ENCODE results near the gene SPOP.

SPOP gene

DNA sequence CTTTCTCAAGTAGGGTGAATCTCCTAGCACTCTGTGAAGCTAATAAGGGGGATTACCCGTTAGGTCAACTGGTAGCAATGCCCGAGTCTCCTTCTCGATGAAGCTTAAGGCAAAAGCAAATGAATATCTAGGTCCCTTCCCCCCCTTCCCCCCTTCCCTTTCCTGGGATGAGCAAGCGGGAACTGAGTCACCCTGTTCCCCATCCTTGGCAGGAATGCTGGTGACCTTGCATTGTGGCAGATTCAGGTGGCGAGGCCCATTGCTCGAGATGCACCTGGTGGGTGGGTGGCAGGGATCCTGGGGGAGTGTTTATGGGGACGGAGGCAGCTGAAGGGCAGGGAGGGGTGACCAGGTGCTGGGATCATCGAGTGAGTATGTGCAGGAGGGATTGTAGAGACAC lies 95.1 kb downstream of the SPOP start:
- DNase-seq: no peak

GRCh38 chr17:49582055-49582722 lies 95.7 kb downstream of the SPOP start:
- DNase-seq: no peak

DNA sequence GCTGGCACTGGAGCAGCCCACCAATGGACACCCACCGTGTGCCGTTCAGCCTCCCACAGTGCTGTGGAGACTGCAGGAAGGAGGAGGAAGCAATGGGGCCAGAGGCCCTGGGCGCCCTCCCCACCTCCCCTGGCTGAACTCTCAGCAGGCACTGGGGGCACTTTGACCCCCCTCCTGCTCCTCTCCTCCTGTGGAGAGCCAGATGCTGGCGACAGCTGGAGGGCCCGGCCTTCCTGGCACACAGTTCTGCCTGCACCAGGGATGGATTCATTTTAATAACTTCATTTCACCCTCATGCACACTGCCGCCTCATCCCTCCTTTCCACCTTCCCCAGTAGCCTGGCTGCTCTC lies 96.3 kb downstream of the SPOP start:
- no peak for DNase-seq

- DNase-seq: no peak
These were observed 96.8 kb downstream of the SPOP start for GRCh38 chr17:49580981-49581647.

- no peak for DNase-seq
These were observed 97.7 kb downstream of the SPOP start for GRCh38 chr17:49580055-49580721.

DNA sequence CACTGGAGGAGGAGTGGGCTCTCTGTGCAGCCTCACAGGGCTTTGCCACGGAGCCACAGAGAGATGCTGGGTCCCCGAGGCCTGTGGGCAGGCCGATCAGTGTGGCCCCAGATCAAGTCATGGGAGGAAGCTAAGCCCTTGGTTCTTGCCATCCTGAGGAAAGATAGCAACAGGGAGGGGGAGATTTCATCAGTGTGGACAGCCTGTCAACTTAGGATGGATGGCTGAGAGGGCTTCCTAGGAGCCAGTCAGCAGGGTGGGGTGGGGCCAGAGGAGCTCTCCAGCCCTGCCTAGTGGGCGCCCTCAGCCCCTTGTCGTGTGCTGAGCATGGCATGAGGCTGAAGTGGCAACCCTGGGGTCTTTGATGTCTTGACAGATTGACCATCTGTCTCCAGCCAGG lies 98.4 kb downstream of the SPOP start:
- no peak for DNase-seq

DNA sequence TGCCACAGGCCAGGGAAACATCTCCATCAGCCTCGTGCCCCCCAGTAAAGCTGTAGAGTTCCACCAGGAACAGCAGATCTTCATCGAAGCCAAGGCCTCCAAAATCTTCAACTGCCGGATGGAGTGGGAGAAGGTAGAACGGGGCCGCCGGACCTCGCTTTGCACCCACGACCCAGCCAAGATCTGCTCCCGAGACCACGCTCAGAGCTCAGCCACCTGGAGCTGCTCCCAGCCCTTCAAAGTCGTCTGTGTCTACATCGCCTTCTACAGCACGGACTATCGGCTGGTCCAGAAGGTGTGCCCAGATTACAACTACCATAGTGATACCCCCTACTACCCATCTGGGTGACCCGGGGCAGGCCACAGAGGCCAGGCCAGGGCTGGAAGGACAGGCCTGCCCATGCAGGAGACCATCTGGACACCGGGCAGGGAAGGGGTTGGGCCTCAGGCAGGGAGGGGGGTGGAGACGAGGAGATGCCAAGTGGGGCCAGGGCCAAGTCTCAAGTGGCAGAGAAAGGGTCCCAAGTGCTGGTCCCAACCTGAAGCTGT lies 98.9 kb downstream of the SPOP start:
- DNase-seq: no peak

DNA sequence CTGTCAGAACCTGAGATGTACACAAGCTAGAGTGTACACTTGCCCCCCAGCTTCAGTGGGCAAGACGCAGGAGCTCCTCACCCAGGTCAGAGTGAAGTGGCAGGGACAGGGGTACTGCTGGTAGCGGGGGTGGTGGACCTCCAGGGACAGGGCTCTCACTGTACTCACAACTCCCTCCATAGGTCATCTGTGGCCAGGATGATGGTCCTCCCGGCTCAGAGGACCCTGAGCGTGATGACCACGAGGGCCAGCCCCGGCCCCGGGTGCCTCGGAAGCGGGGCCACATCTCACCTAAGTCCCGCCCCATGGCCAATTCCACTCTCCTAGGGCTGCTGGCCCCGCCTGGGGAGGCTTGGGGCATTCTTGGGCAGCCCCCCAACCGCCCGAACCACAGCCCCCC lies 99.5 kb downstream of the SPOP start:
- DNase-seq: no peak

DNA sequence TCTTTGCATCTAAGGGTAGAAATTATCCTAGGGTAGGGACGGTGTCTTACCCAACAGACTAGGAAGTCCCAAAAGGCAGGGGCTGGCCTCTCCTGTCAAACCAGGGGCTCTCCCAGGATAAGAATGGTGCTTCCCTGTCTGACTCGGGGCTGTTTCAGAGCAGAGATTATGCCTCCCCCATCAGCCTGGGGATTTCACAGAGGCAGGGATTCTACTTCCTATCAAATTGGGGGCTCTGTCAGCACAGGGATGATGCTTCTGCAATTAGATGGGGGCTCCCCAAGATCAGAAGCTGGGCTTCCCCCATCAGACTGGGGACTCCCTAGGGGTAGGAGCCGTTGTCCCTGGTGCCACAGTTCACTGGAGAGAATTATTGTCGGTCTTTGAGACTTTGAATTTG lies 99.9 kb downstream of the SPOP start:
- no peak for DNase-seq

DNA sequence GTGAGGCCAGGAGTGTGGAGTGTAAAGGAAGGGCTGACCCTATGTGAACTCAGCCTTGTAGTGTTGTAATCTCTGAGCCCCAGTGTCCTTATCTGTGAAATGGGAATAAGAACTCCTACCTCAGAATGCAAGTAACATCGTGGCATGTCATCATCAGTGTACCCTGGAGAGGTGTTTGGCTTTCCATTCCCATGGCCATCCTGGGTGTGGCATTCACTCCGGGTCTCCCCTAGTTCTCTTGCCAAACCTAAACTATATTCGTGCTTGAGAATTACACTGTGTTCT lies 100.3 kb downstream of the SPOP start:
- no peak for DNase-seq

GRCh38 chr17:49576917-49577649 lies 100.8 kb downstream of the SPOP start:
- DNase-seq: no peak

GRCh38 chr17:49576088-49576916 lies 101.6 kb downstream of the SPOP start:
- peak; percentile 42 for DNase-seq

GRCh38 chr17:49575679-49576087 lies 102.2 kb downstream of the SPOP start, which contains the start of gene NXPH3:
Gene NXPH3, plus strand, starts transcription at chr17:49575871. Its CDS starts 349 bp downstream, at chr17:49576220.
- peak; percentile 72 for DNase-seq

DNA sequence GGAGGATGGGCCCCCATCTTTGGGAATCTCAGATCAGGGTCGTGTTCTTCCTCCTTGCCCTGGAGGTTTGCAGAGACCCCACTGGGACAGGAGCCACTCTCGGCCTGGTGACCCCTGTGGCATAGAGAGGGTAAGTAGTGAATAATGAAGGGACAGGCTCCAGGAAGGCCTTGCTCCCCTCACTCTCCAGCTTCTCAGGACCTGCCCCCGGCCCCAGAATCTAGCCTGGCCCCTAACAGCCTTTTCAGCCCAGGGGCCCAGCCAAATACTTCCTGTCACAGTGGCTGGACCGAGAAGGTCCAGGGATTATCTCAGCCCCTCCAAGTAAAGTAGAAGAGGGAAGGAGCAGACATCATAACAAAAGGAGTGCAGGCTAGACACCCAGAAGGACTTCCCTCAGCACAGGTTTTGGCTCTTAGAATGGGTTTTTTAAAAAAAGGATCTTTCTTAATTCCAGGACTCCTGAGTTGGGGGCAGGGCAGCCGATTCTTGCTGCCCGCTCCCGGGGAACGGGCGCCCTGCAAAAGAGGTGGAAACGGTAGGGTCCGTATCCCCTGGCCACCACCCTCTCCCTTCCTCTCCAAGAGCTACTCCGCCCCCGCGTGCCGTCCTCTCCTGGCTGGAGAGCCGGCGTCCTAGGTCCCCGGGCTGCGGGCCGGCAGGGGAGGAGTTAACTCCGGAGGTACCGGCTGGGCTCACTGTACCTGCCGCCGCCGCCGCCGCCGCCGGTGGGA lies 102.8 kb downstream of the SPOP start:
- no peak for DNase-seq

DNA sequence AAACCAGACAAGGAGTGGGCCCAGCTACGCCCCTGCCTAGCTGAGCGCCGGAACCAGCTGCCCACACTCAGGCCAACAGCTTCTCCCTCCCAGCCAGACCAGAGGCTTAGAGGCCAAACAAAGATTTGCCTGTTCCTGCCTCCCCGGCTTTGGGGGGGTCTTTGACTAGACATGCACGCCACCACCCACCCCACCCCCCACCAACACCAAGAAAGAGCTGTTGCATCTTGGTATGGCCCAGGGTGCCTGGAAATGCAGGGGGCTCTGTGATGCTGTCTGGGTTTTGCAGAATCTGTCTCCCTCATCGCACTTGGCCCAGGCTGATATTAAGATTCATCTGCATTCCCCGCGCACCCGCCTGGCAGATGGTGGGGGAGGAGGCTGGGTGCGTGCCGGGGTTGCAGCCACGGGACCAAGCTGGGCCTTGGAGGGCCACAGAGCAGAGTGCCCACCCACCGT lies 103.5 kb downstream of the SPOP start:
- no peak for DNase-seq

- no peak for DNase-seq
These were observed 104.2 kb downstream of the SPOP start for GRCh38 chr17:49573510-49574322.

- no peak for DNase-seq
These were observed 105.0 kb downstream of the SPOP start for GRCh38 chr17:49572806-49573420.

GRCh38 chr17:49572226-49572625 lies 105.7 kb downstream of the SPOP start:
- no peak for DNase-seq

DNA sequence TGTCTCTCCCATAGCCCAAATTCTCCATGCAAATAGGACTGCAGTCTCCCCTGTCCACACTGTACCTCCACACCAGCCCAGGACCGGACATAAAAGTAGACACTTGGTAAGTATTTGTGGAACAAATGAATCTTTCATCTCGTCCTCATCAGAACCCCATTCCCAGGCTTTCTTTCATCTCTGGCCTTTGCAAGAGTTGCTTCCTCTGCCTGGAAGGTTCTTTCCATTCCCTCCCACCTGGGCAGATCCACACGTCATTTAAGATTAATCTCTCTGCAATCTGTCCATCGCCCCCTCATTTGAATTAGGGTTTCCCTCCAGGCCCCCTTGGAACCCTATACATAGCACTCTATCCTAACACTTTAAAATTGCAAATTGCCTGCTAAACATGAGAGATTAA lies 106.1 kb downstream of the SPOP start:
- no peak for DNase-seq

DNA sequence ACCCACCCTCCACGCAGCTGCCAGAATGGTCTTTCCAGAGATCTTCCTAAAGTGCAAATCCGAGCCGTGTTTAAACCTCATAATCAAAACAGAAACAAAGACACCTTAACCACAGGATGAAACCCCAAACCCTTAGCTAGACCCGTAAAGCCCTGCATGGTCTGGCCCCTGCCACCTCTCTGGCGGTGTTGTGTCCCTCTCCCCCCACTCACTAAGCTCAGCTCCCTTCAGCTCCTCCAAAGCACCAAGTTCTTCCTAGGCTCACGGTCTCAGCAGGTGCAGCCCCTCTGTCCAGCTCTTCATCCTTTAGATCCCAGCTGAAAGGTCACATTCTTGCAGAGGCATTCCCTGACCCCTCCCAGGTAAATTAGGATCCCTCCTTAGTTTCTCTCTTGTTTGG lies 106.6 kb downstream of the SPOP start:
- DNase-seq: no peak
